DOHH2 (cell line): ENCODE results near the gene GAS2L1.

Experiments used
- EZH2phosphoT487 ChIP-seq: fragments of 200-600 bp; sonication (generic); IDR thresholded peaks from 2 replicates; pipeline ENCODE4 v1.6.1; 2017; ENCODE audit warnings: borderline replicate concordance, mild to moderate bottlenecking, antibody characterized with exemption, low read length, moderate library complexity, mixed read lengths
- TF ChIP-seq, protein P1 (sequence below): fragments of 200-600 bp; sonication (generic); IDR thresholded peaks from one replicate; pipeline ENCODE4 v1.5.1; 2014; ENCODE audit warnings: antibody characterized with exemption, mild to moderate bottlenecking, low read depth, low read length; ENCODE audit not compliant: poor library complexity, severe bottlenecking

DNA sequence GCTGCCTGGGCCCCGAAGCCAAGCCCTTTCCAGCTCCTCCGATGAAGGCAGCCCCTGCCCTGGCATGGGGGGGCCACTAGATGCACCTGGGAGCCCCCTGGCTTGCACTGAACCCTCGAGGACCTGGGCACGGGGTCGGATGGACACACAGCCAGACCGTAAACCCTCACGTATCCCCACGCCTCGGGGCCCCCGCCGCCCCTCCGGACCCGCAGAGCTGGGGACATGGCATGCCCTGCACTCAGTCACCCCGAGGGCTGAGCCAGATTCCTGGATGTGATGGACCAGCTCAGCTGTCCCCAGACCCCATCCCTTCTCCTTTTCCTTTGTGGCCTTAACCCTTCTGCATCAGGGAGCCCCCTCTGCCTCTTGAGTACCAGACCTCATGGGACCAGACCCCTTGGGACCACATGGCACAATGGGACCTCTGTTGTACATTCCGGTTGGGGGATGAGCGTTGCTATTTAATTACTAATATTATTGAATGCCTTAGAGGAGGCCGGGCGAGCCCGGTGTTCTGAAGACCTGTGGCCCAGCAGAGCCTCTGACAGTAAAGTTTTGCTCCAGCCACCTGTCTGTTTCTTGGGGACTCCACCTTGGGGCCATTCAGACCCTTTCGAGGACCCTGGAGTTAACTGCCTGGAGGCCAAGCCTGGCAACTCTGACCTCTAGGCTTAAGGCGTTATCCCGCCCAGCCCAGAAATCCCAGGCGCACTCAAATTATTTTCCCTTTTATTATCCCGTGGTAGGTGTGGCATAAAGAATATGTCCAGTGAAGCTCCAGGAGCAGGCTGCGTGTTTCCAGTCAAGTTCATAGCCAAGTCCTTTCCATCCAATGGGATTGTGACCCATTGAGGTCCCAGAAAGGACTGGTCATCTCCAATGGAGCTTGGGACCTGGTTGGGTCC, 6.0 kb downstream of the GAS2L1 start:
- TF ChIP-seq, protein P1, sequence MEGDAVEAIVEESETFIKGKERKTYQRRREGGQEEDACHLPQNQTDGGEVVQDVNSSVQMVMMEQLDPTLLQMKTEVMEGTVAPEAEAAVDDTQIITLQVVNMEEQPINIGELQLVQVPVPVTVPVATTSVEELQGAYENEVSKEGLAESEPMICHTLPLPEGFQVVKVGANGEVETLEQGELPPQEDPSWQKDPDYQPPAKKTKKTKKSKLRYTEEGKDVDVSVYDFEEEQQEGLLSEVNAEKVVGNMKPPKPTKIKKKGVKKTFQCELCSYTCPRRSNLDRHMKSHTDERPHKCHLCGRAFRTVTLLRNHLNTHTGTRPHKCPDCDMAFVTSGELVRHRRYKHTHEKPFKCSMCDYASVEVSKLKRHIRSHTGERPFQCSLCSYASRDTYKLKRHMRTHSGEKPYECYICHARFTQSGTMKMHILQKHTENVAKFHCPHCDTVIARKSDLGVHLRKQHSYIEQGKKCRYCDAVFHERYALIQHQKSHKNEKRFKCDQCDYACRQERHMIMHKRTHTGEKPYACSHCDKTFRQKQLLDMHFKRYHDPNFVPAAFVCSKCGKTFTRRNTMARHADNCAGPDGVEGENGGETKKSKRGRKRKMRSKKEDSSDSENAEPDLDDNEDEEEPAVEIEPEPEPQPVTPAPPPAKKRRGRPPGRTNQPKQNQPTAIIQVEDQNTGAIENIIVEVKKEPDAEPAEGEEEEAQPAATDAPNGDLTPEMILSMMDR: no peak
- TF ChIP-seq EZH2phosphoT487: no peak
